Naive thymus-derived CD4-positive, alpha-beta T cell (primary cell): ENCODE measurements around the gene ETV6. TPM values are rescaled to one million over a fixed set of nuclear protein-coding genes. Genes with fewer than 3 reads are reported as not detected.

Experiments
- ATAC-seq: fragments of 150-1000 bp; cut with Tn5 transposase; 2 replicates; pipeline ENCODE4 v1.10.0; 2021; ENCODE audit warnings: mild to moderate bottlenecking, moderate library complexity
- CTCF ChIA-PET: fragments of 350-600 bp; sonication (Branson Sonifier 250); formaldehyde crosslinking; loops from one replicate; lab custom pipeline; 2021; ENCODE audit warnings: antibody characterized with exemption; lab: Charles Lee
- POLR2A ChIA-PET: fragments of 350-600 bp; sonication (Branson Sonifier 250); formaldehyde crosslinking; loops from one replicate; lab custom pipeline; 2021; ENCODE audit warnings: antibody characterized with exemption, inconsistent platforms; lab: Charles Lee
- DNase-seq, 9 donors: peaks; one replicate each; pipeline versions ENCODE4 v3.0.0 to v3.0.0-alpha.2; 2020 to 2022; ENCODE audit warnings: mixed read lengths in 1 of 9
- H3K27ac ChIP-seq: one replicate; pipeline ENCODE4 v1.7.0; 2013; ENCODE audit warnings: mild to moderate bottlenecking, low read depth, low read length, moderate library complexity
- H3K27me3 ChIP-seq, 2 donors: one replicate each; pipeline ENCODE4 v1.7.0; 2013; ENCODE audit warnings: low read length in 2 of 2, mild to moderate bottlenecking in 2 of 2, moderate library complexity in 2 of 2; ENCODE audit not compliant: control insufficient read depth in 2 of 2, insufficient read depth in 2 of 2
- H3K36me3 ChIP-seq, 3 experiments: 1 replicate in 2 of 3; 2 replicates in 1 of 3; pipeline ENCODE4 v1.7.0; 2013; ENCODE audit warnings: low read length in 3 of 3, mild to moderate bottlenecking in 3 of 3, moderate library complexity in 1 of 3; ENCODE audit not compliant: insufficient read depth in 3 of 3, control insufficient read depth in 2 of 3
- H3K4me1 ChIP-seq, 2 donors: one replicate each; pipeline ENCODE4 v1.7.0; 2013; ENCODE audit warnings: low read length in 2 of 2, mild to moderate bottlenecking in 2 of 2, moderate library complexity in 1 of 2; ENCODE audit not compliant: control insufficient read depth in 2 of 2, insufficient read depth in 2 of 2
- H3K4me3 ChIP-seq: 2 replicates; pipeline ENCODE4 v1.7.0; 2013; ENCODE audit warnings: mild to moderate bottlenecking, low read length
- H3K9me3 ChIP-seq, 3 experiments: 1 replicate in 2 of 3; 2 replicates in 1 of 3; pipeline ENCODE4 v1.7.0; 2013; ENCODE audit warnings: low read length in 3 of 3; ENCODE audit not compliant: control insufficient read depth in 2 of 3
- H3K27ac Mint-ChIP-seq, 9 donors: one replicate each; pipeline ENCODE4 v1.8.0; 2020 to 2022; ENCODE audit warnings: mixed read lengths in 9 of 9, mild to moderate bottlenecking in 8 of 9, moderate library complexity in 5 of 9, inconsistent platforms in 2 of 9
- H3K27me3 Mint-ChIP-seq, 5 donors: one replicate each; pipeline ENCODE4 v1.8.0; 2021 to 2022; ENCODE audit warnings: mixed read lengths in 5 of 5, mild to moderate bottlenecking in 1 of 5
- H3K36me3 Mint-ChIP-seq, 5 donors: one replicate each; pipeline ENCODE4 v1.8.0; 2020 to 2022; ENCODE audit warnings: mixed read lengths in 5 of 5, mild to moderate bottlenecking in 3 of 5, inconsistent platforms in 1 of 5
- H3K4me1 Mint-ChIP-seq, 7 donors: one replicate each; pipeline ENCODE4 v1.8.0; 2020 to 2022; ENCODE audit warnings: mixed read lengths in 7 of 7, mild to moderate bottlenecking in 3 of 7, inconsistent platforms in 1 of 7
- H3K4me3 Mint-ChIP-seq, 10 donors: one replicate each; pipeline ENCODE4 v1.8.0; 2020 to 2022; ENCODE audit warnings: mild to moderate bottlenecking in 10 of 10, mixed read lengths in 10 of 10, moderate library complexity in 6 of 10, inconsistent platforms in 2 of 10
- H3K9me3 Mint-ChIP-seq, 11 donors: one replicate each; pipeline ENCODE4 v1.8.0; 2020 to 2022; ENCODE audit warnings: mixed read lengths in 11 of 11, mild to moderate bottlenecking in 4 of 11, inconsistent platforms in 1 of 11, moderate library complexity in 1 of 11
- intact Hi-C, 2 donors: fragments of 100-400 bp; cut with micrococcal nuclease; formaldehyde crosslinking; loops; one replicate each; pipeline ENCODE4 v1.15.1; 2023
- polyA plus RNA-seq, 2 donors: library from polyadenylated mRNA; unstranded; fragments of 300-500 nt; fragmentation: Illumina TruSeq; gene quantifications; one replicate each; pipeline ENCODE4 v1.2.3, GENCODE V29; 2021
- total RNA-seq, 6 experiments: library from RNA in 5 of 6; stranded (reverse) in 5 of 6; gene quantifications; 1 replicate in 5 of 6; 2 replicates in 1 of 6; pipeline ENCODE4 v1.2.3 and lab custom pipeline; 2021 to 2026

ETV6 gene
- total and polyA plus RNA-seq, 7 experiments from 2014 or later: 2.2 to 70.3 (median 25.3) TPM

DNA sequence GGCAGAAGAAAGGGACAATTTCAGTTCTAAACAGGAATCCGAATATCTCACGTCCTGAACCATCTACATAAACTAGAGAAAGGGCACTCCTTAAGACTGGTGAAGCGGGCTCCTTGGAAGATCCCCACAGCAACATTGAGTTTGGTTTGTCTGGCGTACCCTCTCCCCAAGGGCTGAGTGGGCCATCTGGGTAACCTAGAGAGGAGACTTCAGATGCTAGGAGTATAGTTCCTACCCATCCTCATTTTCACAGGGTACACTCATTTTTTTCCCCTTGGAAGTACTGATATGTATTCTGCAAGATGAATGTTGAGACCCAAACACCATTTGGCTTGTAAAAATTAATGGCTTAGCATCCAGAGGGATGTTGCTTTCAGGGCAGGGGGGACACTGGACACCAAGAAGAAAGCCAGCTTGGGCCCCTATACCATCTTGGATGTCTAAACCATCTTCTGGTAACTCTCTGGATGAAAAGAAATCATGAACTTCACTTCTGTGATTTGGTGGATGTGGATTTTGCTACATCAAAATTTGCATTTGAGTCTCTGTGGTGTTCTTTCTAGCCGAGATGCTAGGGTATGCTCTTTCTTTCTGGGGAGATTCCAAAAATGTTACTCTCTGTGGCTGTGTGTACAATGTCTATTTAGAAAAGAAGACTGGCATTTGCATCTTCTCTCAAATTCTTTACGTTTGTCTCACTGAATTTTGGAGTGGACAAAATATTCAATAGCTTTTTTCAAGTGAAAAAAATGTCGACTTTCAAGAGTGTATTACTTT, 97.7 kb downstream of the ETV6 start:
- intact Hi-C loops: no loop called here
- no peaks in the 10 kb centered on the region for H3K9me3 Mint-ChIP-seq
- ChIA-PET POLR2A (interaction anchor here (0.7 to 1.0 kb wide), 2 partner anchors 97 to 255 kb away, joined by 3 read pairs; no protein-coding TSS in a partner anchor), CTCF (no interaction called here)
- no peak overlapping the region for H3K4me3 Mint-ChIP-seq
- no peak for DNase-seq
- H3K27me3 Mint-ChIP-seq: no peaks in the 10 kb centered on the region
- H3K9me3 ChIP-seq: no peaks in the 10 kb centered on the region
- H3K36me3 ChIP-seq: no peaks in the 10 kb centered on the region
- peaks cover 26 to 67% (median 47%) of the 10 kb centered on the region in 7 donors for H3K4me1 Mint-ChIP-seq
- no peak overlapping the region for H3K27ac ChIP-seq
- no peaks in the 10 kb centered on the region for H3K4me1 ChIP-seq
- H3K4me3 ChIP-seq: no peak overlapping the region
- no peak overlapping the region for H3K27ac Mint-ChIP-seq
- no peak for ATAC-seq
- no peaks in the 10 kb centered on the region for H3K27me3 ChIP-seq
- peaks cover 4 to 37% (median 15%) of the 10 kb centered on the region in 5 donors for H3K36me3 Mint-ChIP-seq

DNA sequence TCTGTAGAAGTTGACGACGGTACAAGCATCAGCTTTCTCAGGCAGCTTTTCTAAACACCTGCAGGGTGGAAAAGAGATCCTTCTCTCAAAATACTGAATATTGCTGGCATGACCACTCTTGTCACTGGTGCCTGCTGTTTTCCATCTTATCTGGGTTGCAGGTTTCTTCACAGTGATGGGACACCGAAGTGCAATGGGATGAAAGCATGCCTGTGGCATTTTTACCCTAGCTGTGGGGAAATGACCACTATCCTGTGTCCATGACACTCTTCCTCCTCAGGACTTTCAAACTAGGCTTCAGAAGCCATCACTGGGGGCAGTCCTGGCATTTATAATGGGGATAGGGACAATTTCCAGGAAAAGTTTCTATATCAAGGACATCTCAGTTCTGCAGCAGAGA, 98.5 kb downstream of the ETV6 start:
- intact Hi-C loops: no loop called here

DNA sequence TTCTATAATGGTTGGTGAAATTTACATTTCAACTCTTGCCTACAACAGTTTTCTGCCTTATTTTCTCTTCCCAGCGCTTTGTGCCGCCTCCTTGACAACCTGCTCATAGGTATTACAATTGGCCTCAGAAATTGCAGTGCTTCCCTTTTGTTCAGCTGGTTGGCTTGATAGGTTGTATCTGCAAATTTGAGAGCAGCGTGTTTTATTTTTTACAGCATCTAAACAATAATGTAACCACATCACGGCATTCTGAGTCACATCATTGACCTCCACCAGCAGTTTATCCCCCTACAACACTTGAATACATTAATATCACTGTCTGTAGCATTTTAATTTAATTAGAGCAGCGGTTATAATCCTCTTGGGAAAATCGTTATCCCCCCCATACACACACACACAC, 99.4 kb downstream of the ETV6 start:
- POLR2A ChIA-PET: interaction anchor here (1.3 kb wide), 1 partner anchor 17 kb away, joined by 3 read pairs; no protein-coding TSS in a partner anchor
- H3K27ac ChIP-seq: no peak overlapping the region
- CTCF ChIA-PET: no interaction called here

More for the DNA sequence above, 98.5 kb downstream of the ETV6 start:
- Mint-ChIP-seq H3K9me3 (no peaks in the 10 kb centered on the region), H3K27me3 (no peaks in the 10 kb centered on the region), H3K4me1 (peaks cover 30 to 67% (median 47%) of the 10 kb centered on the region in 7 donors), H3K27ac (no peak overlapping the region), H3K4me3 (no peak overlapping the region), H3K36me3 (peaks cover 5 to 40% (median 19%) of the 10 kb centered on the region in 5 donors)
- Histone ChIP-seq H3K4me3 (no peak overlapping the region), H3K27me3 (no peaks in the 10 kb centered on the region), H3K4me1 (no peaks in the 10 kb centered on the region), H3K36me3 (no peaks in the 10 kb centered on the region), H3K9me3 (no peaks in the 10 kb centered on the region), H3K27ac (no peak overlapping the region)
- DNase-seq: no peak
- CTCF ChIA-PET: no interaction called here
- no peak for ATAC-seq
- POLR2A ChIA-PET: interaction anchor here (0.7 kb wide), 1 partner anchor 98 kb away, joined by 3 read pairs; no protein-coding TSS in a partner anchor

GRCh38 chr12:11749943-11750690, 100.6 kb downstream of the ETV6 start:
- ATAC-seq (peak; percentile 60), DNase-seq (no peak)
- Histone ChIP-seq H3K27me3 (no peaks in the 10 kb centered on the region), H3K4me3 (no peak overlapping the region), H3K27ac (no peak overlapping the region), H3K9me3 (no peaks in the 10 kb centered on the region), H3K4me1 (no peaks in the 10 kb centered on the region), H3K36me3 (peaks cover 0 to 10% (median 0%) of the 10 kb centered on the region in 3 experiments)
- intact Hi-C loops: no loop called here
- ChIA-PET CTCF (no interaction called here), POLR2A (no interaction called here)
- H3K9me3 Mint-ChIP-seq: no peaks in the 10 kb centered on the region
- peaks cover 13 to 43% (median 26%) of the 10 kb centered on the region in 5 donors for H3K36me3 Mint-ChIP-seq
- H3K27me3 Mint-ChIP-seq: no peaks in the 10 kb centered on the region
- H3K4me1 Mint-ChIP-seq: peaks cover 21 to 53% (median 32%) of the 10 kb centered on the region in 7 donors
- H3K27ac Mint-ChIP-seq: peak overlapping the region in 1 of 9 donors; percentile 28
- no peak overlapping the region for H3K4me3 Mint-ChIP-seq

More for the DNA sequence above, 99.4 kb downstream of the ETV6 start:
- ATAC-seq (no peak), DNase-seq (no peak)
- intact Hi-C loops: no loop called here
- H3K27me3 Mint-ChIP-seq: no peaks in the 10 kb centered on the region
- no peak overlapping the region for H3K4me3 Mint-ChIP-seq
- H3K9me3 Mint-ChIP-seq: no peaks in the 10 kb centered on the region
- H3K36me3 Mint-ChIP-seq: peaks cover 13 to 37% (median 19%) of the 10 kb centered on the region in 5 donors
- Histone ChIP-seq H3K36me3 (peaks cover 0 to 8% (median 0%) of the 10 kb centered on the region in 3 experiments), H3K4me1 (no peaks in the 10 kb centered on the region), H3K27me3 (no peaks in the 10 kb centered on the region), H3K4me3 (no peak overlapping the region), H3K9me3 (no peaks in the 10 kb centered on the region)
- H3K27ac Mint-ChIP-seq: peak overlapping the region in 1 of 9 donors; percentile 28
- peaks cover 26 to 61% (median 38%) of the 10 kb centered on the region in 7 donors for H3K4me1 Mint-ChIP-seq

DNA sequence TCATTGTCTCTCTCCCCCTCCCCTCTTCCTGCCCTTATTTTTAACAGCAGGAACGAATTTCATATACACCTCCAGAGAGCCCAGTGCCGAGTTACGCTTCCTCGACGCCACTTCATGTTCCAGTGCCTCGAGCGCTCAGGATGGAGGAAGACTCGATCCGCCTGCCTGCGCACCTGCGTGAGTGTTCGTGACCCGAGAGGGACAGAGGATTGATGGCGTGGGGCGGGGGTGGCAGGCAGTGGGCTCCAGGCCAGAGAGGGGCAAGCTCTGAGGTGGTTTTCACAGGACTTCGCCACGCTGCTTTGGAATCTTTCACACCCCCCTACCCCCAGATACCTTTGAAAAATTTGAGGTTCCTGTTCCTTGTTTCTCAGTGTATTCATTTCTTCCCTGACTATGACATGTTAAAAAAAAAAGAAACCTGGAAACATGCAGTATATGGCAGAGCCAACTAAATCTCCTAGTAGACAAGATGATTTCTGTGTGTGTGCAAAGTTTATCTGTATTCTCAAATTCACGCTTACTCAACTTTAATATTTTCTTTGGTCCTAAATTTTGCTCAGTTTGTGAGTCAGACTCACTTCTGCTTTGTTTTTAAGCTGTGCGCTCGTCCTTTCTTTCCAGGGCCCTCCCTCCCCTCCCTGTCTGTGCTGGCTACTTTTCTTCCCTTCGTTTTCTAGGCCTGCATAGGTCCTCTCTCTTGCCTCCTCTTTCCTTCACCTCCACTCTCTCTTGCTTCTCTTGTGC, 103.1 kb downstream of the ETV6 start:
- Mint-ChIP-seq H3K9me3 (no peaks in the 10 kb centered on the region), H3K36me3 (peaks cover 13 to 37% (median 33%) of the 10 kb centered on the region in 5 donors), H3K27ac (peak overlapping the region in 2 of 9 donors; percentile 6 to 17), H3K27me3 (no peaks in the 10 kb centered on the region), H3K4me3 (no peak overlapping the region), H3K4me1 (peaks cover 12 to 34% (median 15%) of the 10 kb centered on the region in 7 donors)
- ATAC-seq (peak; percentile 50), DNase-seq (no peak)
- Histone ChIP-seq H3K27ac (no peak overlapping the region), H3K27me3 (no peaks in the 10 kb centered on the region), H3K4me1 (no peaks in the 10 kb centered on the region), H3K4me3 (no peak overlapping the region), H3K9me3 (no peaks in the 10 kb centered on the region), H3K36me3 (peaks cover 0 to 10% (median 0%) of the 10 kb centered on the region in 3 experiments)
- CTCF ChIA-PET: no interaction called here
- POLR2A ChIA-PET: no interaction called here
- intact Hi-C loops: no loop called here

- CTCF ChIA-PET: no interaction called here
- intact Hi-C loops: no loop called here
- Histone ChIP-seq H3K9me3 (no peaks in the 10 kb centered on the region), H3K27ac (no peak overlapping the region), H3K36me3 (peaks cover 0 to 10% (median 0%) of the 10 kb centered on the region in 3 experiments), H3K4me1 (peaks cover 0 to 1% of the 10 kb centered on the region in 2 donors), H3K4me3 (no peak overlapping the region), H3K27me3 (no peaks in the 10 kb centered on the region)
- Mint-ChIP-seq H3K27ac (peak overlapping the region in 2 of 9 donors; percentile 6 to 8), H3K27me3 (no peaks in the 10 kb centered on the region), H3K4me3 (no peak overlapping the region), H3K9me3 (no peaks in the 10 kb centered on the region), H3K4me1 (peaks cover 11 to 33% (median 15%) of the 10 kb centered on the region in 7 donors), H3K36me3 (peaks cover 13 to 37% (median 33%) of the 10 kb centered on the region in 5 donors)
- ATAC-seq (no peak), DNase-seq (no peak)
- POLR2A ChIA-PET: no interaction called here
Measured at GRCh38 chr12:11753150-11753499, 103.7 kb downstream of the ETV6 start.
